GM18907 (cell line): ENCODE measurements around the gene PRPH2.
"Not testable (repeated sequence)": the region's sequence is repeated elsewhere in the genome, so short reads cannot be mapped to it uniquely, and the experiment has no call there.

Experiments used
- ATAC-seq: cut with Tn5 transposase; IDR thresholded peaks from one replicate; pipeline ENCODE4 v1.9.1; 2021; ENCODE audit warnings: mild to moderate bottlenecking, moderate library complexity; ENCODE audit not compliant: unreplicated experiment

The PRPH2 gene

DNA sequence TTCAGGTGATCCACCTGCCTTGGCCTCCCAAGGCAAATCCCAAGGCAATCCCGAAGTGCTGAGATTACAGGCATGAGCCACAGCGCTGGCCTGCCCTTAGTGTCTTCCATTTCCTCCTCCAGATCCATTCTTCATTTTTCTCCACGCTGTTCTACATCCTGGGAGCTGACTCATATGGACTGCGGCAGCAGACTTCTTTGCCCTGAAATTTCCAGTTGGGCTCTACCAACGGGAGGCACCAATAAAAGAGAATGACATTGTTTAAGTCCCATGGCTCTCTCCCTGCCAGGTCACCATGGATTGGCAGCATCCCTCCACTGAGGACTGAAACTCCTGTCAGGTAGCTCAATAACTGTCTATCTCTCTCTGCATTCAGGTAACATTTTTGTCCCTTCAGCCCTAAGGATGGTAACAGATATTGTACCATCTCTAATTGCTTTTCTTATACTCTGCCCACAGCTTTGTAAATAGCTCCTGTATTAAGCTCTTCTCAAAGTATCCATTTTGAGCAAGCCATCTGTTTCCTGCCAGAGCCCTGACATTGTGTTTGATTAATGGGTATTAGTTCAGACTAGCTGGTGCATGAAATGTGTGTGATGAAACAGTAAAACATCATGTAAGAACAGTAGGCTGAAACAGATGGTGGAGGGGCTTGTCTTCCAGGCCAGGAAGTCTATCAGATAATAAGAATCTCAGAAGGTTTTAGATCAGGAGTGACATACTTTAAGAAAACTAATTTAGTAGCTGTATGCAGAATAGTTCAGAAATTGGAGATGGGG lies 19.9 kb upstream of the PRPH2 start:
- no peak for ATAC-seq

DNA sequence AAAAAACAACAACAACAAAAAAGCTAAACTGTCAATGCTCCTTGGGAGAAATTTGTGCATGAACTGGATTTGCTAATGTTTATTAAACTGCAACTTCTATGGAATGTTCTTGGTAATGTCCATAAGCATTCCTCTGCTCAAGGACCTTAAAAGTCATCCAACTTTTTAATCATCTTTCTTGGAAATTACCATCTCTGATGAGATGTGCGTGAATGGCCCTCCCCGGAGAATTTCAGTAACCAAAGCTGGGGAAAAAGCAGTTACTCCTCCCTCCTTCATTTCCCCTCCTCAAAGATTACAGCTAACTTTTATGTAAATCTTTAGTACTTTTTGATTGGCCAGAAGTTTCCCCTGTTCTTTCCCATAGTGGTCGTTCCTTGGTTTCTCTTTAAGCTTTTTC lies 18.3 kb upstream of the PRPH2 start:
- ATAC-seq = no peak

DNA sequence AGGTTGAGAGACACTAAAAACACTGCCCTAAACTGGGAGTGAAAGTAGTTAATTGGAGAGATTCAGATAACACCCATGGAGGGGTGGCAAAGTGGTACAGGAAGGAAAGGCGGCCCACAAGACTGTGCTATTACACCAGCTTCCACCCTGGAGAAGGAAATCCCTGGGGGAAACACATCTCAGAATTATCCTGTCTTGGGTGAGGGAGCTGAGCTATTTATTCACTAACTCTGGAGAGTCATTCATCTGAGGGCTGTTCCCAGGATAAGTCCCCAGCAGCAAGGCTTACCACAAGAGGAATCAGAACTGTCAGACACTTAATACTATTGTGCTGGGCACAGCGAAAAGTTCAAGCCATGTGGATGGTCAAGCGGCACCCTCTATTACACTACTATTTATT lies 13.6 kb upstream of the PRPH2 start:
- ATAC-seq = no peak

DNA sequence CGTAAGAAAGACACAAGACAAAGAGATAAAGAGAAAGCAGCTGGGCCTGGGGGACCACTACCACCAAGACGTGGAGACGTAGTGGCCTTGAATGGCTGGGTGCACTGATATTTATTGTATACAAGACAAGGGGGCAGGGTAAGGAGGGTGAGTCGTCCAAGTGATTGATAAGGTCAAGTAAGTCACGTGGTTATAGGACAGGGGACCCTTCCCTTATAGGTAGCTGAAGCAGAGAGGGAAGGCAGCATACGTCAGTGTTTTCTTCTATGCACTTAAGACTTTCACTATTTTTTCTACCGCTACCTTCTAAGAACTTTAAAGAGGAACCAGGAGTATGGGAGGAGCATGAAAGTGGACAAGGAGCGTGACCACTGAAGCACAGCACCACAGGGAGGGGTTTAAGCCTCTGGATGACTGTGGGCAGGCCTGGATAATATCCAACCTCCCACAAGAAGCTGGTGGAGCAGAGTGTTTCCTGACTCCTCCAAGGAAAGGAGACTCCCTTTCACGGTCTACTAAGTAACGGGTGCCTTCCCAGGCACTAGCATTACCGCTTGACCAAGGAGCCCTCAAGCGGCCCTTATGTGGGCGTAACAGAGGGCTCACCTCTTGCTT lies 11.6 kb upstream of the PRPH2 start:
- ATAC-seq = not testable (repeated sequence)

DNA sequence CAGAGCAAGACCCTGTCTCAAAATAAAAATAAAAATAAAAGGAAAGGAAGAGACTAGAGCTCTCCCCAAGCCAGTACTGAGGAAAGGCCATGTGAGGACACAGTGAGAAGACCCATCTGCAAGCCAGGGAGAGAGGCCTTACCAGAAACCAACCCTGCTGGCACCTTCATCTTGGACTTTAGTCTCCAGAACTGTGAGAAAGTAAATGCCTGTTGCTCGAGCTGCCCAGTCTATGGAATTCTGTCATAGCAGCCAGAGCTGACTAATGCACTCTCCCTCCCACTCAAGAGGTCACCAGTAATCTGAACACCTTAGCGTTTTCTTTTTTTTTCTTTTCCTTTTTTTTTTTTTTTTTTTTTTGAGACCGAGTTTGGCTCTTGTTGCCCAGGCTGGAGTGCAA lies 7.3 kb upstream of the PRPH2 start:
- no peak for ATAC-seq

DNA sequence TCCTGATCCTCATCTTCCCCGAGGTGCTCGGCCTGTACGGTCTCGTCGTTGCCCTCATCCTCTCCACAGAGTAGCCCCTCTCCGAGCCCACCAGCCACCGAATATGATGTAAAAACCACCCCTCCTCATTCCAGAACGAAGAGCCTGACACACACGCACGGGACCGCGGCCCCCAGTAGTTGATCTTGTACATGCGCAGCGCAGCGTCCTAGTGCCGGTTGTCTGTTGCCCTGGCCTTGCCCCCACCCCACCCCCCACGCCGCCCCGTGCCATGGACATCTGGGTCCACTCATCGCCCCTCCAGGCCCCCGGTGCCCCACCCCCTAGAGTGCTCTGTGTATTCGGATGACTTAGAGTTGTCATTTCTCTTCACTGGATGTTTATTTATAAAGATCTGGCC lies 5.2 kb upstream of the PRPH2 start:
- ATAC-seq = no peak

DNA sequence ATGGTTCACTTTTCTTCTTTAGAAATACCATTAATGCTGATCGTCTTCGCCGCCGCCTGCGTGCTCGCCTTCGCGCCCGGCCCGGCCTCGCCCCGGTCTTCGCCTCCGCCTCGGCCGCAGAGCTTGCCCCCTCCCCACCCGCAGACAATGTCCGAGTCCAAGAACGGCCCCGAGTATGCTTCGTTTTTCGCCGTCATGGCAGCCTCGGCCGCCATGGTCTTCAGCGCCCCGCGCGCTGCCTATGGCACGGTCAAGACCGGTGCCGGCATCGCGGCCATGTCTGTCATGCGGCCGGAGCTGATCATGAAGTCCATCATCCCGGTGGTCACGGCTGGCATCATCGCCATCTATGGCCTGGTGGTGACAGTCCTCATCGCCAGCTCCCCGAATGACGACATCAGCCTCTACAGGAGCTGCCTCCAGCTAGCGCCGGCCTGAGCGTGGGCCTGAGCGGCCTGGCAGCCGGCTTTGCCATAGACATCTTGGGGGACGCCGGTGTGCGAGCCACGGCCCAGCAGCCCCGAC lies 4.8 kb upstream of the PRPH2 start:
- peak; percentile 22 for ATAC-seq

DNA sequence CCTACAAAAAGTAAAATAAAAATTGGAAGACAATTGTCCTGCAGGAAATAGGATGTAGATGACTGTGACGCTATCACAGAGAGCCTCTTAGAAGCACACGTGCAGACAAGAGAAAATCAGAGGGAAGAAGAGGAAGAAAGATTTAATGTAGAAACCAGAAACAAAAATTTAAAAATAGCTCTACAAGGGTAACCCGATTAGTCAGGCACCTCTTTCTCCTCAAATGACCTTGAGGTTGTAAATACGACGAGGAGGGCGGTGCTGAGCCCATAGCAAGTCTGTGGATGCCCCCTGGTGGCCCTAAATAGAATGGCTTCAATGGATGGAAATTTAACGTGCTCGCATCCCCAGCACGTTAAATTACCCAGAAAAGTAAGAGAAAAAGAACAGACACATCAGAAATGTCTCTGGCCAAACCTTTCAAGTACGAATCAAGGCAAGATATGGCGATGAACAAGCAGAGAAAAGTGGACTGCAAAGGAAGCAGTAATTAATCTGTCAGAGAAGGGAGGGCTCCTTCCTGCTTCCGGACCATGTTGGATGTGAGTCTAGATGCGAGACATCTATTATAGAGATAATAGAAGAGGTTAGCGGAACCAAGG lies 4.2 kb upstream of the PRPH2 start:
- ATAC-seq = peak; percentile 89

DNA sequence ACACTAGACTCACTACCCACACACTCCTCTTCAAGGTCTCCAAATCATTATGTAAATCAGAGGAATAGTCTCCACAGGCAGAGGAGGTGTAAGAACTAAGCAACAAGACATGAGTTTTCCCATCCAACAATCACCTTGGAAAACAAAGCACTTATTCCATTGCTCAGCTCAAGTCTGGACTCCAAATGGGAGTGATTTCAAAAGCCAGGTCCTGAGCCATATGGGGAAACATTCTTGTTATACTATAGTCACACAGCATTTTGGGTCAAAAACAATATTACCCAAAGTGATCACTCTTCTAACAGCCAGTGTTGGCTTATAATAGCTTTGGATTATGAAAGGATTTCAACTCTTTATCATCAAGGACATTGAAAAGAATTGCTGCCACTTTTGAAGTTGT lies 3.6 kb upstream of the PRPH2 start:
- no peak for ATAC-seq

DNA sequence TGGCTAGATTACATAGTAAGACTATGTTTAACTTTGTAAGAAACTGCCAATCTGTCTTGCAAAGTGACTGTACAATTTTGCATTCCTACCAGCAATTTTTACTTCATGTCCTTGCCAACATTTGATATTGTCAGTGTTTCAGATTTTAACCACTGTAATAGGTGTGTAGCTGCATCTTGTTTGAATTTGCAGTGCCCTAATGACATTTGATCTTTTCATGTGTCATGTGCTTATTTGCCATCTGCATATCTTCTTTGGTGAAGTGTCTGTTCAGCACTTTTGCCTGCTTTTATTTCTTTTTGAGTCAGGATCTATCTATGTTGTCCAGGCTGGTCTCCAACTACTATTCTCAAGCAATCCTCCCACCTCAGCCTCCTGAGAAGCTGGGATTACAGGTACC lies 2.4 kb upstream of the PRPH2 start:
- ATAC-seq = no peak

DNA sequence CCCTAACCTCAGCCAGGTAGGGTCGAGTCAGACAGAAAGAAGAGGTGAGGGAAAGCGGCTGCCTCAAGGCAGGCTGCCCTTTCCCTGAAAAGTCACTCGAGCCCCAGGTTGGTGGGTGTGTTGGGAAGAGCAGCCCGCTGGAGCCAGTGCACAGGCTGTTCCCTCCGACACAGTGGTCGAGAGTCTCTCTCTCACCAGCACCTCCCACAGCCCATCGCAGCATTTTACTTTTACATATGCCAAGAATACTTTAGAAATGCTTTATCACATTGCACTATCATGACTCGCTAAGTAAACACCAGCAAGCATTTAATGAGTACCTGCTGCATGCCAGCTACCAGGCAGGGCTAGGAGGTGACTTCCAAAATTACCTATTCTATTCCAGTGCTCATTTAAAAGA lies 1.7 kb downstream of the PRPH2 start:
- no peak for ATAC-seq

DNA sequence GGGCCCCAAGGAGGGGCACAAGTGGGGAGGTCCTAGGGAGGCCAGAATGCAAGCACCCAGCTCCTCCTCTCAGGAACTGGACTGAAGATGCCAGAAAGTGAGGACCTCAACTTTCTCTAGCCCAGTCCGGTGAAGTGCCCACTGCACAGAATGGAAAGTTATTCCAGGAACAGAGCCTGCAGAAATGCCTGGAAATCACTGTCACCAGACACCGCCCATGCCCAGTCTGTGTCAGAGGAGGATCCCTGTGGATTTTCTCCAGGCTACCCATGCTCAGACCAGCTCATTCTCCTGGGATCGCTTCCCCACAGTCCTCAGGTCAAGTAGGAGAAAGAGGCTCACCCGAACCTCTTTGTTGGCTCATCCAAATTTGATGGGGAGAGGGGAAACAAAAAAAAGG lies 6.5 kb downstream of the PRPH2 start:
- no peak for ATAC-seq

DNA sequence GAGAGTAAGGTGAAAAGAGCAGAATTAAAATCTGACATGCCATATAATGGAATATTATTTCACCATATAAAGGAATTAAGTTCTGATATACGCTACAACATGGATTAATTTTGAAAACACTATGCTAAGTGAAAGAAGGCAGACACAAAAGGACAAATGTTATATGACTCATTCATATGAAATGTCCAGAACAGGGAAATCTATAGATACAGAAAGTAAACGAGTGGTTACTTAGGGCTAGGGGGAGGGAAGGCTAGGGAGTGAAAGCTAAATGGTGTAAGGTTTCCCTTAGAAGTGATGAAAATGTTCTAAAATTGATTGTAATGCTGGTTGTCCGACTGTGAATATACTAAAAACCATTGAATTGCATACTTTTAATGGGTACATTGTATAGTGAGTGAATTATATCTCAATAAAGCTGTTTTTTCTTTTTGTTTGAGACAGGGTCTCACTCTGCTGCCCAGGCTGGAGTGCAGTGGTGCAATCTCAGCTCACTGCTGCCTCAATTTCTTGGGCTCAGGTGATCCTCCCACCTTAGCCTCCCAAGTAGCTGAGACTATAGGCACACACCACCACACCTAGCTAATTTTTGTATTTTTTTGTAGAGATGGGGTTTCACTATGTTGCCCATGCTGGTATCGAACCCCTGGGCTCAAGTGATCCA lies 8.2 kb downstream of the PRPH2 start:
- ATAC-seq = no peak

DNA sequence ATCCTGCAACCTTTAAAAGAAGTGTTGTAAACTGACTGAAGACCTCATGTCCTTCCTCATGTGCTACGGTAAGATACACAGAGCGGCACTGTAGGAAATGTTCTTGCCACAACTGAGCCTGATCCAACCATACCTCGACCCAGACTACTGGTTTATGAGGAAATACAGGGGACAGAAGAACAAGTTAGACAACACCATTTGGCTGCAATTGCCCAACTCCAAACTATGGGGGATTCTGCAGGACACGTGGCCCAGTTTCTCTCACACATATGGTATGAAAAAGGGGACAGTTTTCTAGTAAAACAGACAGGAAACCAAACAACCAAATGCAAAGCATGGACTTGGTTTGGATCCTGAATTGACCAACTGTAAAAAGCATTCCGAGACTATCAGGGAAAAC lies 10.5 kb downstream of the PRPH2 start:
- ATAC-seq = no peak

DNA sequence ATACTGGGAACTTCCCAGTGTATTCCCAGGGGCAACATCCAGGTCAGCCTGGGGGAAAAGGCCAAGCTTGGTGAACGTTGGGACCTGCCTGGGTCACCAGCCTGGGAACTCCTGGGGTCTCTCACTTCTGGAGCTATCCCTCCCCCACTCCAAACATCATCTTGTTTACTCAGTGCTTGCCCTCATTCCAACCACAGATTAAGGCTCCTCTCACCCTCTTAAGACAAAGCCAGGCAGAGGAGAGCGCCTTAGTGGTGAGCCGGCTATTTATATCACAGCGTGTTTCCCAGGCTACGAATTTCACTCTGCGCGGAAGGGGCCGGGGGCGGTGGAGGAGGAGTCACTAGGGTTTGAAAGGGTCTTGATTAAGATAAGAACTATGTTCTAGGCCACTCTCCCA lies 12.1 kb downstream of the PRPH2 start:
- no peak for ATAC-seq

DNA sequence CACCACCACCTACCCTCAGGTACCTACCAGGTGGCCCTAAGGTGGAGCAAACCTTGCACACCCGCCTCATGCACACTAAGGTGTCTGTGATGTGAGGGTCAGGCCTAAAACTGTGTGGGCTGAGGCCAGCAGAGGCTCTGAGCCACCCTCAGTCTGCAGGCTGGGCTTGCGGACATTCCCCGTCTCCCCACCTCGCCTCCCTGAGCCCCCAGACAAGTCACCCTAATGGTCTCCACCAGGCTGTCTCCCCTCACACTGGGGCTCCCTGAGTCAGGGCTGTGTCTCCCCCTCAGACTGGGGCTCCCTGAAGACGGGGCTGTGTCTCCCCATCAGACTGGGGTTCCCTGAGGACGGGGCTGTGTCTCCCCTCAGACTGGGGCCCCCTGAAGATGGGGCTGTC lies 12.5 kb downstream of the PRPH2 start:
- no peak for ATAC-seq

DNA sequence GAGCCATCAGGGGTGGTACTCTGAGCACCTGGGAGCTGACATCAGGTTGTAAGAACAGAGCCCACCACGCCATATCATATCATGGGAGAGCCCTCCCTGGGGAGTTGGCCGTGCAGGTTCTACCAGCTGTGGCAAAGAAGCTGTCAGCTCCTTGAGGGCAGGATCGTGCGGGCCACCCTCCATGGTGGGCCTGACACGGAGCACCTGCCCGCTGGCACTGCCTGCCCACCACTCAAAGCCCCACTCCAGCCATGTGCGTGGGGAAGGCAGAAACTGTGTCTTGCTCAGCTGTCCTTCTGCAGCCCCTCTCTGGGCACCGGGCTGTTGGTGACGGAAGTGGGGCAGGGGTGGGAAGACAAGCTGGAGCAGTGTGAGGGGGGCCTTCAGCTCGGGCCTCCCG lies 14.3 kb downstream of the PRPH2 start:
- no peak for ATAC-seq

DNA sequence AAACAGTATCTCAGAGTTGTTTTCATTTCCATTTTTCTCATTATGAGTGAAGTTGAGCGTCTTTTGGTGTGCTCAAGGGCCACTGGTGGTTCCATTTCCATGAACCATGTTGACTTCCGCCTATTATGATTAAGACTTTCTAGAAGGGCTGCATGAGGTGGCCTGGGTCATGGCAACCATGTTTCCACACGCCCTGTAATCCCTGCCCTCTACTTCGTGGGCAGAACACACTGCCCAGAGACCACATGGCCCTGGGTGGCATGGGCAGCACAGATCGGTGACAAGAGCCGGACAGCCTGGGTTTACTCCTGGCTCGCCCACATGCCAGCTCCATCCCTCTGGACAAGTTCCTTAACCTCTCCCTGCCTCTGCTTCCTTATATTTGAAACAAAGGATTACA lies 14.8 kb downstream of the PRPH2 start:
- no peak for ATAC-seq

DNA sequence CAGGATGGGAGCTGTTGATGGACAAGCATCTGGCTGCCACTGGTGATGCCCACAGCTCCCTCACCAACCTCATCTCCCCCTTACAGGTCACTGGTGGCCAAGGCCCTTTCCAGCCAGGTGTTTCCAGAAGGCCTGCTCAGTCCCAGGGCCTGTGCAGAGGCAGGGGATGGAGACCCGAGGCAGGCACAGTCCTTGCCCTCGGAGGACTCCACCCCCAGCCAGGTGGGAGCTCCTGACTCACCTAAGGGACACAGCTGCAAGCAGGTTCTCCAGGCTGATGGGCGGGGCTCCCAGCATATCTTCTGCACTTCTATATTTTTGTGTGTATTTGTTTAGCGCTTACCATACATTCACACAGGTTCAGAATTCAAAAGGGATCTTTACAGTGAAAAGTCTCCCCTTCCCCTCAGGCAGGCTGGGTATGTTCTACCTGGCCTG lies 17.4 kb downstream of the PRPH2 start:
- ATAC-seq = no peak

DNA sequence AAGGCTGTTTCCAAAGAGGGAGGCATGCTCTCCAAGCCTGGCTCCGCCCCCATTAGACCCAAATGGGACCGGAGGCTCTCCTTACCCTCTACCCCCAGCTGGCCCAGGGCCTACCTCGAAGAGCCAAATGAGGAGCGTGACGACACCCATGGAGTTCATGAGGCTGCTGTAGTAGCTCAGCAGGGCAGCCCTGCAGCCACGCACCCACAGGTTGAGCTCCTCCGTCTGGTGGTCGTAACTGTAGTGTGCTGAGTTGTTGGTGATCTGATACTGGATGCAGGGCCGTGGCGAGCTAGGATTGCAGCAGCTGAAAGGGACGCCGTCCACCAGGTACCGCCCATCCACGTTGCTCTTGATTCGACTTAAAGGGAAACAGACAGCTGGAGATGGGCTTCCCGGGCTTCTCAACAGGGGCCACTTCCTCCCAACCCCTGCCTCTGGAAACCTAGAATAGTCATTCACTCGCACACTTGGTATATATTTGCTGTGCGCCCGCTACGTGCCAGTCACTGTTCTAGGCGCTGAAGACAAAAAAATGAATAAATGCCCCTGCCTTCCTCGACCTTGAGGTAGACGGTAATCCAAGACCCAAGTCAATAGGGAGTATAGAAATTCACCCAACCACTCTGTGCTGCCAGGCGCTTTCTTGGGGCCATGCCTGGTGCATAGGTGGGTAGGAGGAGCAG lies 18.0 kb downstream of the PRPH2 start:
- ATAC-seq = no peak

DNA sequence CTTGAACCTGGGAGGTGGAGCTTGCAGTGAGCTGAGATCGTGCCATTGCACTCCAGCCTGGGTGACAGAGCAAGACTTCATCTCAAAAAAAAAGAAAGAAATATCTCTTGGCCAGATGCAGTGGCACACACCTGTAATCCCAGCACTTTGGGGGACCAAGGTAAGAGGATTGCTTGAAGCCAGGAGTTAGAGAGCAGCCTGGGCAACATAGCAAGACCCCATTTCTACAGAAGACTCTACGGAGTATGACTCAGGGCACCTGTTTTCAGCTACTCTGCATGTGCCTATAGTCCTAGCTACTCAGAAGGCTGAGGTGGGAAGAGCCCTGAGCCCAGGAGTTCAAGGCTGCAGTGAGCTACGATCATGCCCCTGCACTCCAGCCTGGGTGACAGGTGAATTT lies 19.6 kb downstream of the PRPH2 start:
- not testable (repeated sequence) for ATAC-seq
